WI38 (cell line): ENCODE measurements around the gene PLXNA1.

ENCODE experiments used
- H3K4me3 ChIP-seq: 2 replicates; pipeline ENCODE4 v1.5.1; 2011; ENCODE audit warnings: low read depth, mild to moderate bottlenecking, control low read depth, low read length
- CTCF ChIP-seq: IDR thresholded peaks from 2 replicates; pipeline ENCODE4 v1.5.1; 2012; ENCODE audit warnings: low read depth, mild to moderate bottlenecking, control low read depth, low read length

The PLXNA1 gene

DNA sequence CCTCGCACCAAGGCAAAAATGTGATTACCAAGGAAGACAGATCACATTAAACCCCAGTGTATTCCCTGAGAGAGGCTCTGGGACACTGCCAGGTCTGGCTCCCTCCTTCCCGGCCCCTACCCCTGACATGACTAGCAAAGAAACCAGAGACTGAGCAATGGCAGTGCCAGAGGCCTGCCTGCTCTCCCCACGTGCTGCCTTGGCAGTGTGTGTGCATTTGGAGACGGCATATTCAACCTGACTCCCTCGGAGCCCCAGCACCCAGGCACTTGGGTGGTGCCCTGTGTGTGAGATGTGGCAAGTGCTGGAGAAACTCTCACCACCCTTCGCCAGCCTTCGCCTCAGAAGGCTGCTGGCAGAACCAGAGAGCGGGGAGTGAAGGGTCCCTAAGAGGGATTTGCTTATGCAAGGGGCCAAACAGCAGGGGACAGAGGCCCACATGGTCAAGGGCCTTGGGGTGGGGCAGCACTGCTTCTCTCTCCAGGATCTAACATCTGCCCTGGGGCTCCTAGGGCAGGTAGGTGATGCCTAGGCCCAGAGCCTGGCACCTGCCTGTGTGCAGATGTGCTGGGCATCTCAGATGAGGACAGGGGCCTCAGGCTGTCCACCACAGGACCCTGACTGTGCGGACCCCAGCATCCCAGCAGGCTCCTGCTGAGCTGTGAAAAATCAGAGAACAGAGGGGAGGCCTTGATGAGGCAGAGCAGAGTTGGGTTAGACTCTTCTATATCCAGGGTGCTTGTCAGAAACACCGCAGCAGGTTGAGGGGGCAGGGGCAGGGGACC, 23.6 kb upstream of the PLXNA1 start:
- no peak for TF ChIP-seq CTCF
- no peak overlapping the region for H3K4me3 ChIP-seq

- peak; percentile 67 for TF ChIP-seq CTCF
Observed at GRCh38 chr3:126959921-126960603, 22.9 kb upstream of the PLXNA1 start.

GRCh38 chr3:126960604-126960995, 22.3 kb upstream of the PLXNA1 start:
- no peak for TF ChIP-seq CTCF
- no peak overlapping the region for H3K4me3 ChIP-seq

More at GRCh38 chr3:126959921-126960603, 22.9 kb upstream of the PLXNA1 start:
- no peak overlapping the region for H3K4me3 ChIP-seq

- TF ChIP-seq CTCF = no peak
- H3K4me3 ChIP-seq = no peak overlapping the region
Observed at GRCh38 chr3:126961191-126961790, 21.6 kb upstream of the PLXNA1 start.

GRCh38 chr3:126961791-126962461, 21.0 kb upstream of the PLXNA1 start:
- H3K4me3 ChIP-seq = no peak overlapping the region
- TF ChIP-seq CTCF = no peak

DNA sequence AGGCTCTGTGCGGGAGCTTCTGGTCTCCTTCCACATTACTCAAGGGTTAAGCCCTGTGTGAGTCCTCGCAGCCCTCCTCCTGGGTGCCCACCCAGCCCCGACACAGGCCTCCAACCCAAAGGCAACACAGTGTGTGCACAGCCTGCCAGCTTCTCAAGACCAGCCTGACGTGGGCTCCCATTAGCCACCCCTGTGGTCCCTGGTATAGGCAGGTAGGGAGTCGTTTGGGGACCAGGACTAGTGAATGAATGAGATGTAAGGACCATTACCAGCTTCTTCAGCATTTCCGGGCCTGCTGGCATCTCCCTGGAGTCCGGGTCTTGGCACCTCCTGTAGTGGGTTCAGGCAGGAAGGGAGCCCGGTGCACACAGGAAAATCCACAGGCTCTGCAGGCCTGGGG, 20.2 kb upstream of the PLXNA1 start:
- no peak overlapping the region for H3K4me3 ChIP-seq
- no peak for TF ChIP-seq CTCF
